Nasal cavity respiratory epithelium epithelial cell of viscerocranial mucosa (primary cell): Measurements from ENCODE around the gene QRFP. TPM values are rescaled to one million over a fixed set of nuclear protein-coding genes. Genes with fewer than 3 reads are reported as not detected.

Experiments
- total RNA-seq: library from RNA; depleted of rRNA; stranded (reverse); fragments of >200 nt; gene quantifications from 2 replicates; pipeline ENCODE4 v1.2.3, GENCODE V29; 2014

QRFP gene, protein sequence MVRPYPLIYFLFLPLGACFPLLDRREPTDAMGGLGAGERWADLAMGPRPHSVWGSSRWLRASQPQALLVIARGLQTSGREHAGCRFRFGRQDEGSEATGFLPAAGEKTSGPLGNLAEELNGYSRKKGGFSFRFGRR
- total RNA-seq: not detected in 2 replicates

DNA sequence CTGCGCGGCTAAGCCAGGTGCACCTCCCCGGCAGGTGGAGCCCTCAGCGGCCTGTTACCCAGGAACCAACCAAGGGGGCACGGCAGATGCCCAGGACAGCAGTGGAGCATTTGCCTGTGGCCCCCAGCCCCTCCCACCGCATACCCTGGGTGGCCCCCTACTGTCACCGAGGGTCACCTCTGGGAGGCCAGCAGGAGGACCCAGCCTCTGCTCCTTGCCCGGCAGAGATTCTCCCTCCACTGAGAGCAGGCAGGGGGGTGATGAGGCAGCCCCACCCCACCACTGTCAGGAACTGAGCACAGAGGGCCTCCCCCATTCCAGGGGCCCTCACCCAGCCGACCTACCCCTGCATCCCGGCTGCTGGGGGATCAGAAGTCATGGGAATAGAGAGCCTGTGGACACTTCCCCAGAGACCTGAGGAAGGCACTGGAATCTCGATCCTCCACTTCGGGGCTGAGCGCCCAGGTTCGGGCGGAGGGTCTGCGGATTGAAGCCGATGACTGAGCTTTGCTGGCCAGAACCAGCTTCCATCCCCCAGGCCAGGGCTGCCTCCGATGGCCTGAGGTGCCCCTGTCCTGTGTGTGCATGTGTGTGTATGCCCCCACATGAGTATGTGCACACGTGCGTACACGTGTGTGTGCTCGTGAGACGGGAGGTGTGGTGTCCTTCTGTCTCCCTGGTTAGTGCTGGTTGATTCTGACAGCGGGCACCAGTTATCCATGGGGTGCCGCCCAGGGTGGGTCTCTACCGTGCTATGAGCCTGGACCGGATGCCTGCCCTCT lies at the start of gene QRFP:
Gene QRFP, minus strand, starts transcription at position 580 of the 782 bp plus-strand sequence. CDS start 2,974 bp downstream, outside the sequence.

DNA sequence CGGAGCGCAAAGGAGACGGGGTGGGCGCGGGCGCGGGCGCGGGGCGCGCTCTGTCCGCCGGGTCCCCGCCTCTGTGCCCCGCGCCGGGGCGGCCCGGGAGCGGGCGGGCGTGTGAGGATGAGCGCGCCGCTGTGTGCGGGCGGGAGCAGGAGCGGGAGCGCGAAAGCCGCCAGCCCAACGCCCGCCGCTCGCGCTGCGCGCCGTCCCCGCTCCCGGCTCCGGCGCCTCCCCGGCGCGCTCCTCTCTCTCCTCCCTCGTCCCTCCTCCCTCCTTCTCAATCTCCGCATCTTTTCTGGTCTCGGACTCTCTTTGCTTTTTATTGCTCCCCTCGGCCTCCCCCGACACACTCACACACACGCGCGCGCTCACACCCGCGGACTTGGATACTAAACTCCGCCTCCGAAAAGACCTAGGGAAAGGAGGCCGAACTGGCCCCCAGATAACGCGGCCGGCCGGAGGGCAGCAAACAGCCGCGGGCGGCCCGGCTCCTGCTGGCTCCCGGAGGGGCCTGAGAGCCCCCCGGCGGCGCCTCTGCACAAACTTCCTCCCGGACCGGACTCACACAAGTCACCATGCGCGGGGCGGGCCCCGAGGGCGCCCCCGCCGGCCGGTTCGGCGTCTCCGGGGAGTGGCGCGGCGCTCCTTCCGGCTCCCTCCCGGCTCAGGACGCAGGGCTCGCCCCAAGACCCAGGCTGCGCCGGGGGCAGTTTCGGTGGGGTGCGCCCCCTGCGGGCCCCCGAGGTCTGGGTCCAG lies 42.2 kb upstream of the QRFP start, which contains the start of gene FIBCD1:
Gene FIBCD1, minus strand, starts transcription at position 596 of the 753 bp plus-strand sequence. CDS start 640 bp downstream, outside the sequence.

Other genes with a start within 250 kb of the QRFP start
- gene PRDM12, start 232.2 kb downstream of the QRFP start, total RNA-seq: not detected in 2 replicates
- 35.3 and 37.3 TPM in 2 replicates for gene EXOSC2, start 203.0 kb downstream of the QRFP start, total RNA-seq
- gene ABL1, start 61.6 kb downstream of the QRFP start, total RNA-seq: 23.2 and 60.7 TPM in 2 replicates
- gene FIBCD1, start 42.4 kb upstream of the QRFP start, total RNA-seq: under 0.01 and 0.14 TPM in 2 replicates
- gene LAMC3, start 112.4 kb upstream of the QRFP start, total RNA-seq: not detected in 2 replicates
- gene AIF1L, start 199.7 kb upstream of the QRFP start, total RNA-seq: 0.36 and 12.3 TPM in 2 replicates
- 13.7 and 22.4 TPM in 2 replicates for gene NUP214, start 228.8 kb upstream of the QRFP start, total RNA-seq